BLaER1 treated with 17β-estradiol and CSF1 and Interleukin-3, amounts not matched to agents 10 nM and 100 nM (cell line): Measurements from ENCODE around the gene CYP2S1.
"Not testable (repeated sequence)": the region's sequence is repeated elsewhere in the genome, so short reads cannot be mapped to it uniquely, and the experiment has no call there.

Experiments used
- H3K27ac ChIP-seq, 11 experiments: shearing (Covaris generic); formaldehyde crosslinking; 2 replicates each; pipeline ENCODE4 v1.8.1; 2022
- H3K27me3 ChIP-seq, 11 experiments: shearing (Covaris generic); formaldehyde crosslinking; 2 replicates each; pipeline ENCODE4 v1.8.1; 2022
- H3K36me3 ChIP-seq, 11 experiments: shearing (Covaris generic); formaldehyde crosslinking; 2 replicates each; pipeline ENCODE4 v1.8.1; 2022
- H3K4me1 ChIP-seq, 10 experiments: shearing (Covaris generic); formaldehyde crosslinking; 2 replicates each; pipeline ENCODE4 v1.8.1; 2022
- H3K4me2 ChIP-seq, 11 experiments: shearing (Covaris generic); formaldehyde crosslinking; 2 replicates each; pipeline ENCODE4 v1.8.1; 2022
- H3K4me3 ChIP-seq, 10 experiments: shearing (Covaris generic); formaldehyde crosslinking; 2 replicates each; pipeline ENCODE4 v1.8.1; 2022
- H3K9ac ChIP-seq, 11 experiments: shearing (Covaris generic); formaldehyde crosslinking; 2 replicates each; pipeline ENCODE4 v1.8.1; 2022
- H3K9me3 ChIP-seq, 11 experiments: shearing (Covaris generic); formaldehyde crosslinking; replicated peaks in 1 of 11; 2 replicates each; pipeline ENCODE4 v1.8.1; 2022
- H4K20me1 ChIP-seq, 11 experiments: shearing (Covaris generic); formaldehyde crosslinking; 2 replicates each; pipeline ENCODE4 v1.8.1; 2022
- Cebpa-rat ChIP-seq, 11 experiments: shearing (Covaris generic); IDR thresholded peaks; 2 replicates each; pipeline ENCODE4 v1.8.1; 2022

Gene CYP2S1

DNA sequence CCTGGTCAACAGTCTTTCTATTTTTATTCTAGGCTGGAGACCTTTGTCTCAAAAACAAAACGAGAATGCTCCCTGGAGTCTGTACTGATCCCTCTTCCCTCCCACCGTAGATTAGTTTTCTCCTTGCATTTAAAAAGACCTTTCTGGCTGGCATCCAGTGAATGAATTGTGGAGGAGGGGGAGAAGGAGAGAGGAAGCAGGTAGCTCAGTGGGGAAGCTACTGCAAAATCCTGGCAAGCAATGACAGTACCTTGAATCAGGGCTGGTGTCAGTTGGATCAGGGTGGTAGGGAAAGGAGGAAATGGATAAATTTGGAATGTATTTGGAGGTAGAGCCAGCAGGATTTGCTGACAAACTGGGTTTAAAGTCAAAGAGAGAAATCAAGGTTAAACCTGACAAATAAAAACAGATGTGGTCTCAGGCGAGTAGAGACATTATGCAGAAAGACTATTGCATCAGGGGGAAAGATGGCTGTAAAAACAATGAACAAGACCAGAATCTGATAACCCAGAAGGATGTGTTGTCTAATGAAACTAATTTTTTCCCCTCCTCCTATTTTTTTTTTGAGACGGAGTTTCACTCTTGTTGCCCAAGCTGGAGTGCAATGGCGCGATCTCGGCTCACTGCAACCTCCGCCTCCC lies 3.5 kb upstream of the CYP2S1 start:
- no peak overlapping the region for H3K9ac ChIP-seq
- peaks cover 9 to 27% (median 19%) of the 10 kb centered on the region in 10 experiments; a peak in 19 of 20 replicates for H3K4me1 ChIP-seq
- H3K4me2 ChIP-seq: no peak overlapping the region
- H4K20me1 ChIP-seq: no peaks in the 10 kb centered on the region
- peaks cover 13 to 28% (median 27%) of the 10 kb centered on the region in 11 experiments for H3K27me3 ChIP-seq
- no peak overlapping the region for H3K27ac ChIP-seq
- TF ChIP-seq Cebpa-rat (IDR thresholded peaks at IDR 0.05): no peak
- no peaks in the 10 kb centered on the region for H3K9me3 ChIP-seq
- H3K4me3 ChIP-seq: no peak overlapping the region
- no peaks in the 10 kb centered on the region for H3K36me3 ChIP-seq

DNA sequence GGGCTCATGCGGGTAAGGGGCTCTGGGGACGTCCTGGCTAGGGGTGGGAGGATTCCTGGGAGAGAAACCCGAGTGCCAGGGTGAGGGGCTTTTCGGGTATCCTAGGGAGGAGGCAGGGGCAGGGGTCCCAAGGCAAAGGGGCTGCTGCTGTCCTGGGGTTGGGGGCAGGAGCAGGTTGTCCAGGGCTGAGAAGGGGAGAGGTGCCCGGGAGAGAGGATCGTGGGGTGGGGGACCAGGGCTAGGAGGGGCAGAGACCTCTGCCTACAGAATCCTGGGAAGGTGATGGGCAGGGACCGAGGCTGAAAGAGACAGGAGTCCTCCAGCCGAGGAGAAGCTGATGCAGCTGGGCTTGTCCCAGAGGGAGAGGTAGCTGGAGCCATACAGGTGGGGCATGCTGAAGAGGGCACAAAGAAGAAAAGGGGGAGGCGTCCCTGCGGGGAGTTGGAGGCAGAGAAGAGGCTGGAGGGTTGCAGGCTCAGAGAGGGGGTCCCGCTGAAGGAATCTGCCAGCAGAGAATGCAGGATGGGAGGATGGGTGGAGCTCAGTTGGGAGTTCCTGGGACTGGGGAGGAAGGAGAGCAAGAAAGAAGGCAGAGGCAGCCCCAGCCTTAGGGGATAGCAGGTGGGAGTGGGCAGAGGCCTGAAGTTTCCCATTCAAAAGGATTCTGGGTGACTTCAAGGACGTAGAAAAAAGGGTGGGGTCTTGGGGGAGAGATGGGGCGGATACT lies 574 bp downstream of the CYP2S1 start:
- H3K4me3 ChIP-seq: peak overlapping the region in 2 of 10 experiments; percentile 17 to 39; a peak in 2 of 20 replicates

DNA sequence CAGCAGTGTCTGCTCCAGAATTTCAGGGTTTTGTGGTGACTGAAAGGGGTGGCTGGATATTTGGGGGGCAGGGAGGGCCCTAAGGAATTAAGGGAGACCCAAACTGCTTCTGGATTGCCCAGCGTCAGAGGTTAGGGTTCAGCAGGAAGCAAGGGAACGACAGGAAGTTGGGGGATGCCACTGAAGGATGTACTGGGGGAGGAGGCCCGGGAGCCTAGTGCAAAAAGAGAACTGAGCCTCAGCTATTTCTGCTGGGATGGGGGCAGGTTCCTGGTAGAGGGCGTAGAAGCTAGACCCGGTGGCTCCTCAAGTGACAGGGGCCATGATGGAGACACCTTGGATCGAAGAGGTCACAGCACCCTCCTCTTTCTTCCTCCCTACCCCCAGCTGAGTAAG lies 1.1 kb downstream of the CYP2S1 start:
- Histone ChIP-seq H3K4me2 (peak overlapping the region; percentile 32 to 96 (median 73)), H3K4me3 (peak overlapping the region in 3 of 10 experiments; percentile 7 to 39 (median 17); a peak in 3 of 20 replicates), H3K27ac (peak overlapping the region in 6 of 11 experiments; percentile 39 to 77 (median 64); a peak in 11 of 22 replicates), H4K20me1 (no peaks in the 10 kb centered on the region), H3K9me3 (no peaks in the 10 kb centered on the region), H3K4me1 (peaks cover 10 to 53% (median 32%) of the 10 kb centered on the region in 10 experiments; a peak in 19 of 20 replicates), H3K36me3 (no peaks in the 10 kb centered on the region), H3K9ac (peak overlapping the region in 3 of 11 experiments; percentile 39 to 53 (median 52); a peak in 6 of 22 replicates), H3K27me3 (peaks cover 13 to 28% (median 27%) of the 10 kb centered on the region in 11 experiments)
- TF ChIP-seq Cebpa-rat (IDR thresholded peaks at IDR 0.05): no peak

More for the DNA sequence above, 574 bp downstream of the CYP2S1 start:
- Histone ChIP-seq H3K27ac (peak overlapping the region in 6 of 11 experiments; percentile 39 to 77 (median 64); a peak in 11 of 22 replicates), H3K36me3 (no peaks in the 10 kb centered on the region), H3K9me3 (no peaks in the 10 kb centered on the region), H3K4me2 (peak overlapping the region; percentile 32 to 96 (median 73); a peak in 21 of 22 replicates), H4K20me1 (no peaks in the 10 kb centered on the region), H3K9ac (peak overlapping the region in 3 of 11 experiments; percentile 39 to 53 (median 52); a peak in 5 of 22 replicates), H3K4me1 (peaks cover 10 to 53% (median 32%) of the 10 kb centered on the region in 10 experiments; a peak in 19 of 20 replicates), H3K27me3 (peaks cover 13 to 28% (median 27%) of the 10 kb centered on the region in 11 experiments)
- no peak for TF ChIP-seq Cebpa-rat (IDR thresholded peaks at IDR 0.05)

DNA sequence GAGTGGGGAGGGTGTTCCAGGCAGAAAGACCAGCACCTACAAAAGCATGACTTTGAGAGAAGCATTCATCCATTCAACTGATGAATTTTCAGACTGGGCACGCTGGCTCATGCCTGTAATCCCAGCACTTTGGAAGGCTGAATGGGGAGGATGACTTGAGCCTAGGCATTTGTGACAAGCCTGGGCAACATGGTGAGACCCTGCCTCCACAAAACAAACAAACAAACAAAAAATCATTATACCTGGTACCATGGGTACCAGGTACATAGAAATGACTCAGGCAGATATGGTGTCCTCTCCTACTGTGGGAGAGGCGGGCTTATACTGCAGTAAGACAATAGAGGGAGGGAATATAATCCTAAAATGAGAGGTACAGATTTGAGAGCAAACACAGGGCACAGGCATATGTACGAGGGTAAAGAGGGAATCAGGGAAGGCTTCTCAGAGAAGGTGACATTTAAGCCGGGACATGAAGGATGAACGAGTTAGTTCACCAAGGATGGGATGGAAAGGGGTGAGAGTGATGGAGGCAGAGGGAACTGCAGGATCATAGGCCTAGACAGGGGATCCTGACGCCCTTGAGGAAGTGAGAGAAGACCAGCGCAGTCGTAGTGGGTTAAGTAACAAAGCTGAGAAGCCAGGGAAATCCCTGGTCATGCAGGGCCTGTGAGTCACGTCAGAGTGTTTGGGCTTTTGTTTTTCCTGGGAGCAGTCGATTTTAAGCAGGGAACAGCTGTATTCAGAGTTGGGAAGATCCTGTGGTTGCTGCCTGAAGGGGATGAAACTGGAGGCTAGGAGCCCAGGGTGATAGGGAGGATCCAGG lies 2.9 kb downstream of the CYP2S1 start:
- no peak for TF ChIP-seq Cebpa-rat (IDR thresholded peaks at IDR 0.05)
- Histone ChIP-seq H3K27me3 (peaks cover 13 to 28% (median 27%) of the 10 kb centered on the region in 11 experiments), H3K4me1 (peaks cover 10 to 53% (median 32%) of the 10 kb centered on the region in 10 experiments; a peak in 19 of 20 replicates), H3K9ac (peak overlapping the region in 2 of 11 experiments; percentile 15; a peak in 2 of 22 replicates), H4K20me1 (no peaks in the 10 kb centered on the region), H3K9me3 (no peaks in the 10 kb centered on the region), H3K27ac (peak overlapping the region in 3 of 11 experiments; percentile 49 to 53 (median 53); a peak in 6 of 22 replicates), H3K4me2 (peak overlapping the region in 5 of 11 experiments; percentile 50 to 96 (median 79); a peak in 10 of 22 replicates), H3K4me3 (no peak overlapping the region), H3K36me3 (no peaks in the 10 kb centered on the region)

DNA sequence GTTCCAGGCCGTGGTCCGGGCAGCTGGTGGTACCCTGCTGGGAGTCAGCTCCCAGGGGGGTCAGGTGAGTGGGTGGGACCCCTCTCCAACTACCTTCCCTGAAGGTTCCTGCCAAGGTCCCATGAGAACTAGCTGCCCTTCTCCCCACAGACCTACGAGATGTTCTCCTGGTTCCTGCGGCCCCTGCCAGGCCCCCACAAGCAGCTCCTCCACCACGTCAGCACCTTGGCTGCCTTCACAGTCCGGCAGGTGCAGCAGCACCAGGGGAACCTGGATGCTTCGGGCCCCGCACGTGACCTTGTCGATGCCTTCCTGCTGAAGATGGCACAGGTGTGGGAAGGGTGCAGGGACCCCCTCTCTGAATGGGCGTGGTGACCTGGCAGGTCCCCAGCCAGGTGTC lies 5.5 kb downstream of the CYP2S1 start:
- no peak overlapping the region for H3K9ac ChIP-seq

DNA sequence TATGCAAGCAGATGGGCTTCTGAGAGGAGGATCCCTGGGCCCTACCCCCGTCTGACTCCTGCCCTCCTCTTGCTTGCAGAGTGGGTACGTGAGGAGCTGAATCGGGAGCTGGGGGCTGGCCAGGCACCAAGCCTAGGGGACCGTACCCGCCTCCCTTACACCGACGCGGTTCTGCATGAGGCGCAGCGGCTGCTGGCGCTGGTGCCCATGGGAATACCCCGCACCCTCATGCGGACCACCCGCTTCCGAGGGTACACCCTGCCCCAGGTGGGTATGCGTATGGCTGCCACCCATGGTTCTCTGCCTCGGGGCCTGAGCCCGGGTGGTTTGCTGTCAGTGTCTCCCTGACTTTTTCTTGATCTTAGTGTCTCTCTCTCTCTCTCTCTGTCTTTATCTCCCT lies 10.4 kb downstream of the CYP2S1 start:
- Histone ChIP-seq H3K27ac (no peak overlapping the region), H3K9ac (no peak overlapping the region), H3K36me3 (no peaks in the 10 kb centered on the region), H3K4me3 (no peak overlapping the region), H3K4me2 (no peak overlapping the region), H4K20me1 (no peaks in the 10 kb centered on the region; a peak in 1 of 22 replicates), H3K9me3 (no peaks in the 10 kb centered on the region), H3K27me3 (no peaks in the 10 kb centered on the region), H3K4me1 (peaks cover 0 to 14% (median 10%) of the 10 kb centered on the region in 10 experiments; a peak in 7 of 20 replicates)
- TF ChIP-seq Cebpa-rat (IDR thresholded peaks at IDR 0.05): no peak

More for the DNA sequence above, 5.5 kb downstream of the CYP2S1 start:
- Histone ChIP-seq H3K36me3 (no peaks in the 10 kb centered on the region), H3K27me3 (peaks cover 3 to 11% (median 6%) of the 10 kb centered on the region in 11 experiments; a peak in 21 of 22 replicates), H3K9me3 (no peaks in the 10 kb centered on the region), H3K4me3 (no peak overlapping the region), H4K20me1 (no peaks in the 10 kb centered on the region), H3K4me1 (peaks cover 10 to 36% (median 24%) of the 10 kb centered on the region in 10 experiments; a peak in 19 of 20 replicates), H3K4me2 (no peak overlapping the region), H3K27ac (no peak overlapping the region)
- TF ChIP-seq Cebpa-rat (IDR thresholded peaks at IDR 0.05): no peak

DNA sequence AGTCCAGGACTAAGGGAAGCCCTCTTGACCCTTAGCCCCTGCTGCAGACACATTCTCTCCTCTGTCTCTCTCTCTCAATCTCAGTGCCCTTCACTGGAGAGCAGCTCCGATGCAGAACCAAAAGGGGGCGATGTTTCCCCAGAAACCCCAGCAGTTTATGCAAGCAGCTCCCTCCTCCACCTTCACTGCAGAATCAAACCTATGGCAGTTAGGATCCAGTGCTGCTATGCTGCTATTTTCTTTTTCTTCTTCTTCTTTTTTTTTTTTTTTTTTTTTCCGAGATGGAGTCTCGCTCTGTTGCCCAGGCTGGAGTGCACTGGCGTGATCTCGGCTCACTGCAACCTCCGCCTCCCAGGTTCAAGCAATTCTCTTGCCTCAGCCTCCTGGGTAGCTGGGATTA lies 11.3 kb downstream of the CYP2S1 start:
- H3K27ac ChIP-seq, H3K4me2 ChIP-seq, H3K9me3 ChIP-seq, H3K9ac ChIP-seq, H3K27me3 ChIP-seq, H3K4me3 ChIP-seq, H4K20me1 ChIP-seq, H3K36me3 ChIP-seq: not testable (repeated sequence)
- H3K4me1 ChIP-seq: peaks cover 0 to 14% (median 10%) of the 10 kb centered on the region in 10 experiments; a peak in 7 of 20 replicates

DNA sequence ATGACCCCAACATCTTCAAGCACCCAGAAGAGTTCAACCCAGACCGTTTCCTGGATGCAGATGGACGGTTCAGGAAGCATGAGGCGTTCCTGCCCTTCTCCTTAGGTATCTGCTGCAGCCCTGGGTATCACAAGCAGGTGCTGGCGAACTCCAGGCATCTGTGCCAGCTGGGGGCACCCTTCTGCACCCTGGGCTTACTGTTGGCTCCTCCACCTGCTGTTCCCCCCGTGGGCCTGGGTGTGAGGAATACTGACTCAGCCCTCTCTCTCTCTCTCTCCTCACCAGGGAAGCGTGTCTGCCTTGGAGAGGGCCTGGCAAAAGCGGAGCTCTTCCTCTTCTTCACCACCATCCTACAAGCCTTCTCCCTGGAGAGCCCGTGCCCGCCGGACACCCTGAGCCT lies 13.0 kb downstream of the CYP2S1 start:
- no peaks in the 10 kb centered on the region for H3K36me3 ChIP-seq
- no peak overlapping the region for H3K9ac ChIP-seq
- peak overlapping the region in 5 of 11 experiments; percentile 0 to 24 (median 18); a peak in 5 of 22 replicates for H3K4me2 ChIP-seq
- no peaks in the 10 kb centered on the region for H3K27me3 ChIP-seq
- no peaks in the 10 kb centered on the region; a peak in 1 of 22 replicates for H4K20me1 ChIP-seq
- no peak for TF ChIP-seq Cebpa-rat (IDR thresholded peaks at IDR 0.05)
- H3K9me3 ChIP-seq: no peaks in the 10 kb centered on the region
- no peak overlapping the region for H3K27ac ChIP-seq
- H3K4me1 ChIP-seq: peaks cover 0 to 14% (median 10%) of the 10 kb centered on the region in 10 experiments; a peak in 7 of 20 replicates
- H3K4me3 ChIP-seq: no peak overlapping the region
